HepG2 (cell line): ENCODE measurements around the gene SRP68. TPM values are rescaled to one million over a fixed set of nuclear protein-coding genes. Genes with fewer than 3 reads are reported as not detected.

Experiments used
- ASH2L ChIP-seq: fragments of 300-600, 200-600 bp; sonication (generic); IDR thresholded peaks from 2 replicates; pipeline ENCODE4 v1.7.0; 2017; ENCODE audit warnings: low read depth, mild to moderate bottlenecking, moderate library complexity, mixed read lengths, low read length; ENCODE audit not compliant: insufficient read length
- ATRX ChIP-seq: sonication (generic); formaldehyde crosslinking; IDR thresholded peaks from 2 replicates; pipeline ENCODE4 v1.4.0; 2020; ENCODE audit warnings: missing genetic modification reagents, borderline replicate concordance
- BCL6 ChIP-seq: IDR thresholded peaks from 2 replicates; pipeline ENCODE4 v1.6.1; 2016; ENCODE audit warnings: missing genetic modification reagents, missing compliant biosample characterization
- BHLHE40 ChIP-seq: IDR thresholded peaks from 2 replicates; pipeline ENCODE4 v1.6.1; 2011; ENCODE audit warnings: low read length, improper control_type of control experiment
- CAMTA2 ChIP-seq: sonication (generic); formaldehyde crosslinking; IDR thresholded peaks from 2 replicates; pipeline ENCODE4 v1.4.0; 2020; ENCODE audit warnings: mild to moderate bottlenecking, missing genetic modification reagents, borderline replicate concordance
- CCAR2 ChIP-seq: fragments of 200-400 bp; formaldehyde crosslinking; optimal IDR thresholded peaks from 2 replicates; pipeline ENCODE3; 2018; ENCODE audit warnings: low read depth, mild to moderate bottlenecking, low read length, moderate library complexity
- CSRNP2 ChIP-seq: sonication (generic); formaldehyde crosslinking; conservative IDR thresholded peaks from 2 replicates; pipeline ENCODE4 v1.8.0; 2022; ENCODE audit warnings: low read depth, missing genetic modification reagents
- FOSL1 ChIP-seq: sonication (generic); formaldehyde crosslinking; IDR thresholded peaks from 2 replicates; pipeline ENCODE4 v1.9.0; 2021; ENCODE audit warnings: missing genetic modification reagents, borderline replicate concordance
- GABPA ChIP-seq, 2 experiments: IDR thresholded peaks; 2 replicates each; pipeline ENCODE4 v1.6.1; 2011 to 2016; ENCODE audit warnings: low read depth in 2 of 2, low read length in 1 of 2, missing biosample characterization in 1 of 2, missing genetic modification characterization in 1 of 2
- HMG20B ChIP-seq: conservative IDR thresholded peaks from 2 replicates; pipeline ENCODE4 v1.6.1; 2016; ENCODE audit warnings: missing genetic modification reagents, missing compliant biosample characterization
- HOXA3 ChIP-seq: sonication (generic); formaldehyde crosslinking; IDR thresholded peaks from 2 replicates; pipeline ENCODE4 v1.5.0; 2020; ENCODE audit warnings: missing genetic modification reagents
- IRF2 ChIP-seq: IDR thresholded peaks from 2 replicates; pipeline ENCODE4 v1.6.1; 2018; ENCODE audit warnings: missing genetic modification reagents, missing compliant biosample characterization
- JDP2 ChIP-seq: sonication (generic); formaldehyde crosslinking; IDR thresholded peaks from 2 replicates; pipeline ENCODE4 v1.8.1; 2022; ENCODE audit warnings: missing genetic modification reagents, borderline replicate concordance
- MAX ChIP-seq: IDR thresholded peaks from 2 replicates; pipeline ENCODE4 v1.6.1; 2012; ENCODE audit warnings: inconsistent platforms
- MEF2D ChIP-seq: sonication (generic); formaldehyde crosslinking; IDR thresholded peaks from 2 replicates; pipeline ENCODE4 v1.5.1; 2020; ENCODE audit warnings: mild to moderate bottlenecking, missing genetic modification reagents
- NR2F1 ChIP-seq, 2 experiments: fragments of 450-650 bp in 1 of 2; formaldehyde crosslinking in 1 of 2; IDR thresholded peaks; 2 replicates each; pipeline versions ENCODE4 v1.5.0 to v1.6.1; 2016 to 2020; ENCODE audit warnings: mild to moderate bottlenecking in 1 of 2, missing compliant biosample characterization in 1 of 2, missing genetic modification reagents in 1 of 2, moderate library complexity in 1 of 2
- PCBP1 ChIP-seq: fragments of 200-400 bp; formaldehyde crosslinking; IDR thresholded peaks from 2 replicates; pipeline ENCODE4 v1.6.1; 2017; ENCODE audit warnings: mild to moderate bottlenecking, low read depth, low read length, borderline replicate concordance
- SALL1 ChIP-seq: sonication (generic); formaldehyde crosslinking; IDR thresholded peaks from 2 replicates; pipeline ENCODE4 v1.8.0; 2022; ENCODE audit warnings: mild to moderate bottlenecking, missing genetic modification reagents
- SP140L ChIP-seq: sonication (generic); formaldehyde crosslinking; IDR thresholded peaks from 2 replicates; pipeline ENCODE4 v1.4.0; 2020; ENCODE audit warnings: missing genetic modification reagents, borderline replicate concordance
- STAT5B ChIP-seq: sonication (generic); formaldehyde crosslinking; IDR thresholded peaks from 2 replicates; pipeline ENCODE4 v1.4.0; 2020; ENCODE audit warnings: missing genetic modification reagents
- TBX3 ChIP-seq: fragments of 450-650 bp; IDR thresholded peaks from 2 replicates; pipeline ENCODE4 v1.6.1; 2017; ENCODE audit warnings: antibody characterized with exemption, mild to moderate bottlenecking, inconsistent platforms, borderline replicate concordance
- TMF1 ChIP-seq: sonication (generic); formaldehyde crosslinking; IDR thresholded peaks from 2 replicates; pipeline ENCODE4 v1.8.1; 2022; ENCODE audit warnings: low read depth, missing genetic modification reagents
- TOPORS ChIP-seq: sonication (generic); formaldehyde crosslinking; IDR thresholded peaks from 2 replicates; pipeline ENCODE4 v1.8.0; 2023; ENCODE audit warnings: mild to moderate bottlenecking, missing genetic modification reagents
- ZBTB33 ChIP-seq: sonication (generic); formaldehyde crosslinking; IDR thresholded peaks from 2 replicates; pipeline ENCODE4 v1.4.0; 2020; ENCODE audit warnings: missing genetic modification reagents
- ZNF501 ChIP-seq: sonication (generic); formaldehyde crosslinking; IDR thresholded peaks from 2 replicates; pipeline ENCODE4 v1.5.1; 2020; ENCODE audit warnings: mild to moderate bottlenecking, moderate library complexity, missing genetic modification reagents
- ZSCAN31 ChIP-seq: sonication (generic); formaldehyde crosslinking; IDR thresholded peaks from 2 replicates; pipeline ENCODE4 v1.5.0; 2020; ENCODE audit warnings: low read depth, mild to moderate bottlenecking, missing genetic modification reagents
- ZZZ3 ChIP-seq: sonication (generic); formaldehyde crosslinking; IDR thresholded peaks from 2 replicates; pipeline ENCODE4 v1.4.0; 2020; ENCODE audit warnings: missing genetic modification reagents, mild to moderate bottlenecking, borderline replicate concordance
- polyA plus RNA-seq, 8 experiments: library from polyadenylated mRNA; depleted of rRNA in 3 of 8; stranded (reverse) in 7 of 8; unstranded in 1 of 8; fragments of >200 nt; fragmentation: Illumina TruSeq in 4 of 8; extraction: Trizol in 4 of 8; gene quantifications; 2 replicates each; pipeline versions ENCODE4 v1.2.1 to v1.2.3, GENCODE V29; 2011 to 2016; ENCODE audit warnings: low read depth in 4 of 8, missing spikeins in 1 of 8, mixed read lengths in 1 of 8; ENCODE audit not compliant: insufficient read depth in 1 of 8
- total RNA-seq, 5 experiments: library from RNA; depleted of rRNA; stranded (reverse); fragments of >200 nt; fragmentation: Illumina TruSeq; extraction: Trizol; gene quantifications; 2 replicates each; pipeline ENCODE4 v1.2.3, GENCODE V29; 2016; ENCODE audit warnings: low read depth in 1 of 5

The SRP68 gene
- total and polyA plus RNA-seq, 2 of the 13 experiments (the other 11 are each of a cell fraction or from before 2014, with no cell fraction given): 39.8 to 74.3 TPM

GRCh38 chr17:76014100-76014924, 58.0 kb downstream of the SRP68 start (continued):
- TF ChIP-seq ASH2L (no peak), TOPORS (CRISPR knock-in tag) (no peak), CAMTA2 (CRISPR knock-in tag) (peak; percentile 86; the same call in 1 of the 2 replicates), MEF2D (no peak), ZNF501 (peak; percentile 81), IRF2 (CRISPR knock-in tag) (peak; percentile 73; the same call in 1 of the 2 replicates), ATRX (CRISPR knock-in tag) (no peak), ZBTB33 (CRISPR knock-in tag) (peak; percentile 82), GABPA (IDR thresholded peaks at IDR 0.05; ENCODE audit: low read depth, low read length) (no peak), GABPA (CRISPR knock-in tag; IDR thresholded peaks at IDR 0.05; ENCODE audit: low read depth) (no peak), FOSL1 (CRISPR knock-in tag) (no peak), HMG20B (CRISPR knock-in tag) (0 out of 2 replicates have a peak, but pooled peaks have one; percentile 16), JDP2 (no peak), ZZZ3 (CRISPR knock-in tag) (no peak), ZSCAN31 (no peak), BHLHE40 (0 out of 2 replicates have a peak, but pooled peaks have one; percentile 23), NR2F1 (CRISPR knock-in tag; IDR thresholded peaks at IDR 0.05) (no peak), MAX (peak; percentile 59; the same call in 1 of the 2 replicates), CSRNP2 (CRISPR knock-in tag) (no peak), PCBP1 (0 out of 2 replicates have a peak, but pooled peaks have one; percentile 71), HOXA3 (CRISPR knock-in tag) (peak; percentile 16; the same call in 1 of the 2 replicates), SP140L (CRISPR knock-in tag) (no peak), STAT5B (CRISPR knock-in tag) (no peak), TBX3 (no peak), BCL6 (0 out of 2 replicates have a peak, but pooled peaks have one; percentile 19), SALL1 (CRISPR knock-in tag) (peak; percentile 68), TMF1 (no peak), CCAR2 (no peak)
